PC-9 (cell line): ENCODE data around the gene TMEM132D.

Experiments
- EZH2 ChIP-seq: fragments of 200-600 bp; sonication (generic); IDR thresholded peaks from 2 replicates; pipeline ENCODE4 v1.8.0; 2017; ENCODE audit warnings: antibody characterized with exemption, low read depth
- TF ChIP-seq, protein P1 (sequence below): fragments of 200-600 bp; sonication (generic); conservative IDR thresholded peaks from 2 replicates; pipeline ENCODE4 v1.6.1; 2017; ENCODE audit warnings: mixed run types, antibody characterized with exemption, mild to moderate bottlenecking, moderate library complexity

DNA sequence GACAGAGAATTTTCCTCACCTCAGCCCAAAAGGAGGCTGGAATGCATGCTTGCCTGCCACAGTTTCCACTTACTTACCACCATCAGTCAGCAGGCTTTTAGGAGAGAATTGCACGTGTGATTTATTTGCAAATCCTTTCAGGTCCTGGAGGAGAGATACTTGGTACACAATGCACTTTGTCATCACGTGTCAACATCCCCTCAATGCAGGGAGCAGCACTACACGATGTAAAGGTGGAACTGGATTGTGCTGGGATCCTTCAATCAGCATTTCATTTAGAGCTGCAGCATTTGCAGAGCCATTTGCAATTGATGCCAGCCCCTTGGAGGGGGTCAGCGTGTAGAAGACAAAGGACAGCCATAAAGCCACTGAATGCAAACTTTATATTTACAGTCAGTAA is 832.5 kb downstream of the TMEM132D start:
- TF ChIP-seq, protein P1, sequence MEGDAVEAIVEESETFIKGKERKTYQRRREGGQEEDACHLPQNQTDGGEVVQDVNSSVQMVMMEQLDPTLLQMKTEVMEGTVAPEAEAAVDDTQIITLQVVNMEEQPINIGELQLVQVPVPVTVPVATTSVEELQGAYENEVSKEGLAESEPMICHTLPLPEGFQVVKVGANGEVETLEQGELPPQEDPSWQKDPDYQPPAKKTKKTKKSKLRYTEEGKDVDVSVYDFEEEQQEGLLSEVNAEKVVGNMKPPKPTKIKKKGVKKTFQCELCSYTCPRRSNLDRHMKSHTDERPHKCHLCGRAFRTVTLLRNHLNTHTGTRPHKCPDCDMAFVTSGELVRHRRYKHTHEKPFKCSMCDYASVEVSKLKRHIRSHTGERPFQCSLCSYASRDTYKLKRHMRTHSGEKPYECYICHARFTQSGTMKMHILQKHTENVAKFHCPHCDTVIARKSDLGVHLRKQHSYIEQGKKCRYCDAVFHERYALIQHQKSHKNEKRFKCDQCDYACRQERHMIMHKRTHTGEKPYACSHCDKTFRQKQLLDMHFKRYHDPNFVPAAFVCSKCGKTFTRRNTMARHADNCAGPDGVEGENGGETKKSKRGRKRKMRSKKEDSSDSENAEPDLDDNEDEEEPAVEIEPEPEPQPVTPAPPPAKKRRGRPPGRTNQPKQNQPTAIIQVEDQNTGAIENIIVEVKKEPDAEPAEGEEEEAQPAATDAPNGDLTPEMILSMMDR: no peak
- TF ChIP-seq EZH2: no peak
